HepG2 (cell line): Measurements from ENCODE around the gene C9orf50. TPM values are rescaled to one million over a fixed set of nuclear protein-coding genes. Genes with fewer than 3 reads are reported as not detected.

Experiments used
- CBX2 ChIP-seq, 2 experiments: fragments of 200-600 bp in 1 of 2; sonication (generic); formaldehyde crosslinking in 1 of 2; IDR thresholded peaks; 2 replicates each; pipeline versions ENCODE4 v1.7.0 to v1.8.1; 2018 to 2022; ENCODE audit warnings: low read depth in 2 of 2, low read length in 1 of 2, mild to moderate bottlenecking in 1 of 2, missing genetic modification reagents in 1 of 2
- CREB1 ChIP-seq, 2 experiments: fragments of 450-650 bp in 1 of 2; IDR thresholded peaks; 2 replicates each; pipeline ENCODE4 v1.6.1; 2016 to 2017; ENCODE audit warnings: control low read depth in 1 of 2, mild to moderate bottlenecking in 1 of 2, missing compliant biosample characterization in 1 of 2, missing genetic modification characterization in 1 of 2
- HOXD1 ChIP-seq: sonication (generic); formaldehyde crosslinking; IDR thresholded peaks from 2 replicates; pipeline ENCODE4 v1.5.0; 2020; ENCODE audit warnings: missing genetic modification reagents
- MAZ ChIP-seq, 2 experiments: sonication (generic) in 1 of 2; formaldehyde crosslinking in 1 of 2; IDR thresholded peaks; 2 replicates each; pipeline versions ENCODE4 v1.5.0 to v1.6.1; 2012 to 2020; ENCODE audit warnings: low read depth in 2 of 2, mild to moderate bottlenecking in 2 of 2, borderline replicate concordance in 1 of 2, improper control_type of control experiment in 1 of 2, low read length in 1 of 2, missing genetic modification reagents in 1 of 2, moderate library complexity in 1 of 2
- NAIF1 ChIP-seq: sonication (generic); formaldehyde crosslinking; IDR thresholded peaks from 2 replicates; pipeline ENCODE4 v1.5.0; 2020; ENCODE audit warnings: mild to moderate bottlenecking, missing genetic modification reagents, borderline replicate concordance
- NFE2L2 ChIP-seq: fragments of 150-350 bp; IDR thresholded peaks from 2 replicates; pipeline ENCODE4 v1.6.1; 2014; ENCODE audit warnings: low read length
- NR1H2 ChIP-seq: sonication (generic); formaldehyde crosslinking; IDR thresholded peaks from 2 replicates; pipeline ENCODE4 v1.8.1; 2022; ENCODE audit warnings: low read depth, missing genetic modification reagents, borderline replicate concordance
- RBFOX2 ChIP-seq: fragments of 200-400 bp; formaldehyde crosslinking; IDR thresholded peaks from 2 replicates; pipeline ENCODE4 v1.6.1; 2017; ENCODE audit warnings: low read depth, mild to moderate bottlenecking, low read length
- ZNF264 ChIP-seq: sonication (generic); formaldehyde crosslinking; IDR thresholded peaks from 2 replicates; pipeline ENCODE4 v1.4.0; 2020; ENCODE audit warnings: missing genetic modification reagents
- ZNF331 ChIP-seq: sonication (generic); formaldehyde crosslinking; IDR thresholded peaks from 2 replicates; pipeline ENCODE4 v1.4.0; 2020; ENCODE audit warnings: missing genetic modification reagents
- ZNF546 ChIP-seq: sonication (generic); formaldehyde crosslinking; conservative IDR thresholded peaks from 2 replicates; pipeline ENCODE4 v1.8.1; 2023; ENCODE audit warnings: mild to moderate bottlenecking, missing genetic modification reagents
- ZNF552 ChIP-seq: sonication (generic); formaldehyde crosslinking; IDR thresholded peaks from 2 replicates; pipeline ENCODE4 v1.9.0; 2022; ENCODE audit warnings: missing genetic modification reagents, mild to moderate bottlenecking, borderline replicate concordance
- ZNF766 ChIP-seq: sonication (generic); formaldehyde crosslinking; IDR thresholded peaks from 2 replicates; pipeline ENCODE4 v1.5.0; 2020; ENCODE audit warnings: missing genetic modification reagents, borderline replicate concordance
- polyA plus RNA-seq, 8 experiments: library from polyadenylated mRNA; depleted of rRNA in 3 of 8; stranded (reverse) in 7 of 8; unstranded in 1 of 8; fragments of >200 nt; fragmentation: Illumina TruSeq in 4 of 8; extraction: Trizol in 4 of 8; gene quantifications; 2 replicates each; pipeline versions ENCODE4 v1.2.1 to v1.2.3, GENCODE V29; 2011 to 2016; ENCODE audit warnings: low read depth in 4 of 8, missing spikeins in 1 of 8, mixed read lengths in 1 of 8; ENCODE audit not compliant: insufficient read depth in 1 of 8
- total RNA-seq, 5 experiments: library from RNA; depleted of rRNA; stranded (reverse); fragments of >200 nt; fragmentation: Illumina TruSeq; extraction: Trizol; gene quantifications; 2 replicates each; pipeline ENCODE4 v1.2.3, GENCODE V29; 2016; ENCODE audit warnings: low read depth in 1 of 5
- TF ChIP-seq, protein P1 (sequence below): sonication (generic); formaldehyde crosslinking; IDR thresholded peaks from 2 replicates; pipeline ENCODE4 v1.5.0; 2020; ENCODE audit warnings: missing genetic modification reagents
- TF ChIP-seq, protein P2 (sequence below): sonication (generic); formaldehyde crosslinking; IDR thresholded peaks from 2 replicates; pipeline ENCODE4 v1.4.0; 2020; ENCODE audit warnings: mild to moderate bottlenecking, missing genetic modification reagents
- TF ChIP-seq, protein P3 (sequence below): IDR thresholded peaks from 2 replicates; pipeline ENCODE4 v1.6.1; 2016; ENCODE audit warnings: low read depth
- TF ChIP-seq, protein P4 (sequence below): sonication (generic); formaldehyde crosslinking; IDR thresholded peaks from 2 replicates; pipeline ENCODE4 v1.5.1; 2020; ENCODE audit warnings: mild to moderate bottlenecking, missing genetic modification reagents, borderline replicate concordance

Gene C9orf50
- total and polyA plus RNA-seq, 2 of the 13 experiments (the other 11 are each of a cell fraction or from before 2014, with no cell fraction given): not detected

DNA sequence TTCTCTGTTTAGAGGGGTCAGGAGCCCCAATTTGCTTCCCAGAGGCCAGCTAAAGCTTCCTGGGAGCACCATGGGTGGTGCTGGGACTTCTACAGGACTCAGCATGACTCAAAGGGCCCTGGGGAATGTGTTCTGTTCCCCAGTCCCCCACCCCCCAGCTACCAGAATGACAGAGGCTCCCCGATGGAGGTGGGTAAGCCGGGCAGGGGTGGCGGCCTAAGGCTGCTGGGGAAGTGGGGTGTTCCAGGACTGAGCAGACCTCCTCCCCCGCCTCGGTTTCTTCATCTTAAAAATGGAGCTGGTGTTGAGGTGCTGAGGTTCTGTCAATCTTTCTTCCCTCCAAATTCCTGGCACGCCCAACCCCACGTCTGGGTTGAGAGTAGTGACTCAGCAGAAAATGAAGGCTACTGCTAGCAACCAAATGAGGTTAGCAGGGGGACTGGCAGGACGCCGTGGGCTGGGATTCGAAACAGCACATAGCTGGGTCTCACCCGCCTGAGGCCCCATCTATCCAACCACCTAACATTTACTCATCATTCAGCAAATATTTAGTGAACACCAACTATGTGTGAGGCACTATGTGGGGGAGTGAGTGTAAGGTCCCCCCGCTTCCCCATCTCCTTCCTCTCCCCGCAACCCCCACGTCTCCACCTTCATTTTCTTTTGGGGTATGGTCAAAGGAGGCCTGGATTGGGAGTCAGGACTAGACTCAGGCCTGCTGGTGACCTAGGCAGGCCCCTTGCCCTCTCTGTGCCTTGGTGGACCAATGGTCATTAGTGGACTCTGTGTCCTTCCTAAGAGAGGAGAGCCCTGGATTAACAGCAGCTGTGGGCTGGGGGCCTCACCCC lies 50.2 kb downstream of the C9orf50 start (continued):
- no peak for TF ChIP-seq CBX2 (IDR thresholded peaks at IDR 0.05; ENCODE audit: low read depth, low read length)
- TF ChIP-seq CBX2 (CRISPR knock-in tag; IDR thresholded peaks at IDR 0.05; ENCODE audit: low read depth): no peak
- TF ChIP-seq, protein P1, sequence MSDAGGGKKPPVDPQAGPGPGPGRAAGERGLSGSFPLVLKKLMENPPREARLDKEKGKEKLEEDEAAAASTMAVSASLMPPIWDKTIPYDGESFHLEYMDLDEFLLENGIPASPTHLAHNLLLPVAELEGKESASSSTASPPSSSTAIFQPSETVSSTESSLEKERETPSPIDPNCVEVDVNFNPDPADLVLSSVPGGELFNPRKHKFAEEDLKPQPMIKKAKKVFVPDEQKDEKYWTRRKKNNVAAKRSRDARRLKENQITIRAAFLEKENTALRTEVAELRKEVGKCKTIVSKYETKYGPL (CRISPR knock-in tag): no peak
- TF ChIP-seq CREB1 (IDR thresholded peaks at IDR 0.05): no peak
- no peak for TF ChIP-seq CREB1 (CRISPR knock-in tag; IDR thresholded peaks at IDR 0.05)
- TF ChIP-seq RBFOX2: peak; percentile 46; the same call in 1 of the 2 replicates
- TF ChIP-seq NFE2L2: peak; percentile 99
- TF ChIP-seq, protein P2, sequence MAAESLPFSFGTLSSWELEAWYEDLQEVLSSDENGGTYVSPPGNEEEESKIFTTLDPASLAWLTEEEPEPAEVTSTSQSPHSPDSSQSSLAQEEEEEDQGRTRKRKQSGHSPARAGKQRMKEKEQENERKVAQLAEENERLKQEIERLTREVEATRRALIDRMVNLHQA: no peak
- TF ChIP-seq ZNF331 (CRISPR knock-in tag): no peak
- TF ChIP-seq, protein P3, sequence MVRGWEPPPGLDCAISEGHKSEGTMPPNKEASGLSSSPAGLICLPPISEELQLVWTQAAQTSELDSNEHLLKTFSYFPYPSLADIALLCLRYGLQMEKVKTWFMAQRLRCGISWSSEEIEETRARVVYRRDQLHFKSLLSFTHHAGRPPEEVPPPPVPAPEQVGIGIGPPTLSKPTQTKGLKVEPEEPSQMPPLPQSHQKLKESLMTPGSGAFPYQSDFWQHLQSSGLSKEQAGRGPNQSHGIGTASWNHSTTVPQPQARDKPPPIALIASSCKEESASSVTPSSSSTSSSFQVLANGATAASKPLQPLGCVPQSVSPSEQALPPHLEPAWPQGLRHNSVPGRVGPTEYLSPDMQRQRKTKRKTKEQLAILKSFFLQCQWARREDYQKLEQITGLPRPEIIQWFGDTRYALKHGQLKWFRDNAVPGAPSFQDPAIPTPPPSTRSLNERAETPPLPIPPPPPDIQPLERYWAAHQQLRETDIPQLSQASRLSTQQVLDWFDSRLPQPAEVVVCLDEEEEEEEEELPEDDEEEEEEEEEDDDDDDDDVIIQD (CRISPR knock-in tag): no peak
- no peak; the same call in 1 of the 2 replicates for TF ChIP-seq MAZ (IDR thresholded peaks at IDR 0.05; ENCODE audit: borderline replicate concordance, low read depth, low read length)
- TF ChIP-seq MAZ (CRISPR knock-in tag; IDR thresholded peaks at IDR 0.05; ENCODE audit: low read depth): no peak
- no peak for TF ChIP-seq ZNF546
- no peak for TF ChIP-seq ZNF766 (CRISPR knock-in tag)
- TF ChIP-seq ZNF552 (CRISPR knock-in tag): 0 out of 2 replicates have a peak, but pooled peaks have one; percentile 41
- TF ChIP-seq, protein P4, sequence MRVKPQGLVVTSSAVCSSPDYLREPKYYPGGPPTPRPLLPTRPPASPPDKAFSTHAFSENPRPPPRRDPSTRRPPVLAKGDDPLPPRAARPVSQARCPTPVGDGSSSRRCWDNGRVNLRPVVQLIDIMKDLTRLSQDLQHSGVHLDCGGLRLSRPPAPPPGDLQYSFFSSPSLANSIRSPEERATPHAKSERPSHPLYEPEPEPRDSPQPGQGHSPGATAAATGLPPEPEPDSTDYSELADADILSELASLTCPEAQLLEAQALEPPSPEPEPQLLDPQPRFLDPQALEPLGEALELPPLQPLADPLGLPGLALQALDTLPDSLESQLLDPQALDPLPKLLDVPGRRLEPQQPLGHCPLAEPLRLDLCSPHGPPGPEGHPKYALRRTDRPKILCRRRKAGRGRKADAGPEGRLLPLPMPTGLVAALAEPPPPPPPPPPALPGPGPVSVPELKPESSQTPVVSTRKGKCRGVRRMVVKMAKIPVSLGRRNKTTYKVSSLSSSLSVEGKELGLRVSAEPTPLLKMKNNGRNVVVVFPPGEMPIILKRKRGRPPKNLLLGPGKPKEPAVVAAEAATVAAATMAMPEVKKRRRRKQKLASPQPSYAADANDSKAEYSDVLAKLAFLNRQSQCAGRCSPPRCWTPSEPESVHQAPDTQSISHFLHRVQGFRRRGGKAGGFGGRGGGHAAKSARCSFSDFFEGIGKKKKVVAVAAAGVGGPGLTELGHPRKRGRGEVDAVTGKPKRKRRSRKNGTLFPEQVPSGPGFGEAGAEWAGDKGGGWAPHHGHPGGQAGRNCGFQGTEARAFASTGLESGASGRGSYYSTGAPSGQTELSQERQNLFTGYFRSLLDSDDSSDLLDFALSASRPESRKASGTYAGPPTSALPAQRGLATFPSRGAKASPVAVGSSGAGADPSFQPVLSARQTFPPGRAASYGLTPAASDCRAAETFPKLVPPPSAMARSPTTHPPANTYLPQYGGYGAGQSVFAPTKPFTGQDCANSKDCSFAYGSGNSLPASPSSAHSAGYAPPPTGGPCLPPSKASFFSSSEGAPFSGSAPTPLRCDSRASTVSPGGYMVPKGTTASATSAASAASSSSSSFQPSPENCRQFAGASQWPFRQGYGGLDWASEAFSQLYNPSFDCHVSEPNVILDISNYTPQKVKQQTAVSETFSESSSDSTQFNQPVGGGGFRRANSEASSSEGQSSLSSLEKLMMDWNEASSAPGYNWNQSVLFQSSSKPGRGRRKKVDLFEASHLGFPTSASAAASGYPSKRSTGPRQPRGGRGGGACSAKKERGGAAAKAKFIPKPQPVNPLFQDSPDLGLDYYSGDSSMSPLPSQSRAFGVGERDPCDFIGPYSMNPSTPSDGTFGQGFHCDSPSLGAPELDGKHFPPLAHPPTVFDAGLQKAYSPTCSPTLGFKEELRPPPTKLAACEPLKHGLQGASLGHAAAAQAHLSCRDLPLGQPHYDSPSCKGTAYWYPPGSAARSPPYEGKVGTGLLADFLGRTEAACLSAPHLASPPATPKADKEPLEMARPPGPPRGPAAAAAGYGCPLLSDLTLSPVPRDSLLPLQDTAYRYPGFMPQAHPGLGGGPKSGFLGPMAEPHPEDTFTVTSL (CRISPR knock-in tag): peak; percentile 30; the same call in 1 of the 2 replicates
- no peak for TF ChIP-seq NAIF1 (CRISPR knock-in tag)
- TF ChIP-seq HOXD1 (CRISPR knock-in tag): no peak
- no peak for TF ChIP-seq NR1H2 (CRISPR knock-in tag)
- 0 out of 2 replicates have a peak, but pooled peaks have one; percentile 43 for TF ChIP-seq ZNF264 (CRISPR knock-in tag)
